Bronchial epithelial cell (primary cell): ENCODE measurements around the gene ARHGEF10L. TPM values are rescaled to one million over a fixed set of nuclear protein-coding genes. Genes with fewer than 3 reads are reported as not detected.

Source experiments
- DNase-seq: peaks from one replicate; pipeline ENCODE4 v3.0.0-alpha.2; 2010; ENCODE audit warnings: low read depth
- FAIRE-seq: peaks from 2 replicates; lab custom pipeline; 2011; peaks lifted over from hg19 to GRCh38; lab: Jason Lieb, UNC
- H3K27me3 ChIP-seq: 2 replicates; pipeline ENCODE4 v1.5.1; 2011; ENCODE audit warnings: low read length; ENCODE audit not compliant: control insufficient read depth, insufficient read depth
- H3K36me3 ChIP-seq: 2 replicates; pipeline ENCODE4 v1.5.1; 2011; ENCODE audit warnings: low read length; ENCODE audit not compliant: control insufficient read depth, insufficient read depth
- H3K4me3 ChIP-seq: 2 replicates; pipeline ENCODE4 v1.5.1; 2011; ENCODE audit warnings: mild to moderate bottlenecking, low read depth, low read length, control low read depth
- CTCF ChIP-seq: IDR thresholded peaks from 2 replicates; pipeline ENCODE4 v1.5.1; 2011; ENCODE audit warnings: mild to moderate bottlenecking, moderate library complexity, low read length, control low read depth, inconsistent platforms; ENCODE audit not compliant: insufficient read depth, severe bottlenecking
- total RNA-seq: library from RNA; depleted of rRNA; stranded (reverse); fragments of >200 nt; gene quantifications from 2 replicates; pipeline ENCODE4 v1.2.1, GENCODE V29; 2014

ARHGEF10L gene
- total RNA-seq, 1 donor from 2014 or later = 6.3 TPM

- no peak for FAIRE-seq
- Histone ChIP-seq H3K36me3 (no peaks in the 10 kb centered on the region), H3K4me3 (no peak overlapping the region), H3K27me3 (no peaks in the 10 kb centered on the region)
- no peak for DNase-seq
- TF ChIP-seq CTCF = no peak
Observed at GRCh38 chr1:17675744-17676143, 136.2 kb downstream of the ARHGEF10L start.

DNA sequence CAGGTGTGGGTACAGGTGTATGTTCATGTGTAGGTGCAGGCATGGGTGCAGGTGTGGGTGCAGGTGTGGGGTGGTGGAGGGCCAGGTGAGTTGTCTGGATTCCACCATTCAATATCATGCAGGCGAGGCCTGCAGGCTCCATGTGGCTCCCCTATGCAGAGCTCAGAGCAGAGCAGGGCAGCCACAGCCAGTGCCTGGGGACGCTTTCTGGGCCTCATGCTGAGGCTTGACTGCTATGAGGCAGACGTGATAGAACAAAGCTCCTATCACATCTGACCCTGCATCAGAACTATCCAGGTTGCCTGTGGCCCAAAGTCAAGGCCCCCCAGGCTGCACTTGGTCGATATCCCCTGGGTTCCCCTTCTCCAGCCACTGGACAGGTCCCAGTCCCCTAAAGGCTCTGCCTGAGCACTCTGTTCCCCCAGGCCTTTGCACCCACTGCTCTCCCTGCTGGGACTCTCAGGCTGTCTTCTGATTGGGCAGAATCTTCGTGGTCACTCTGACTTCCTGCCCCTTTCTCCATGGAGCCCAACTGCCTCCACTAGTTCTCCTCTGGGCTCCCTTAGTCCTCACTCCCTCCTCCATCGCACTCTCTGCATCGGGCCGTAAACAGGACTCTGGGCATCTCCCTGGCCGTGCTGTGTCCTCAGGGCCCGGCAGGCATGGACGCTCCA, 137.0 kb downstream of the ARHGEF10L start:
- no peak overlapping the region for H3K4me3 ChIP-seq
- no peaks in the 10 kb centered on the region for H3K27me3 ChIP-seq
- no peak for TF ChIP-seq CTCF
- no peaks in the 10 kb centered on the region for H3K36me3 ChIP-seq
- DNase-seq = no peak
- no peak for FAIRE-seq

GRCh38 chr1:17678011-17678410, 138.5 kb downstream of the ARHGEF10L start:
- Histone ChIP-seq H3K36me3 (no peaks in the 10 kb centered on the region), H3K27me3 (no peaks in the 10 kb centered on the region), H3K4me3 (no peak overlapping the region)
- FAIRE-seq (no peak), DNase-seq (no peak)
- no peak for TF ChIP-seq CTCF

DNA sequence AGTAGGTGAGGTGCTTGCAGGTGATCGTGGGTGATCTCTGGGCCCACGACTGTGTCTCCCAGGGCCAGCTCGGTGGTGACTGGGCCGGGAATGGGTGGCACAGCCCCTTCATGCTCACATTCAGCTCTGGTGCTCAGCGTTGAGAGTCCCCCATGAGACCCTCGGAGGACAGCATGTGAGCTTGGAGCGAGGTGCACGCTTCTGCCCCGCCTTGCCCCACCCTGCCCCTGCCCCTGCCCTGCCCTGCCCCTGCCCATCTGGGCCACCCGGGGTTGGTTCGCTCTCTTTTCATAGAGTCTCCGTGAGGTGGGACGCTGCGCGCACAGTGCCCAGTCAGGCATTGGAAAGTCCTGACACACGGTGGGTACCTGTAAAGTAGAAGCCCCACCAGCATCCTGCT, 140.4 kb downstream of the ARHGEF10L start:
- Histone ChIP-seq H3K36me3 (no peaks in the 10 kb centered on the region), H3K27me3 (no peaks in the 10 kb centered on the region), H3K4me3 (no peak overlapping the region)
- TF ChIP-seq CTCF = no peak
- FAIRE-seq (no peak), DNase-seq (no peak)

DNA sequence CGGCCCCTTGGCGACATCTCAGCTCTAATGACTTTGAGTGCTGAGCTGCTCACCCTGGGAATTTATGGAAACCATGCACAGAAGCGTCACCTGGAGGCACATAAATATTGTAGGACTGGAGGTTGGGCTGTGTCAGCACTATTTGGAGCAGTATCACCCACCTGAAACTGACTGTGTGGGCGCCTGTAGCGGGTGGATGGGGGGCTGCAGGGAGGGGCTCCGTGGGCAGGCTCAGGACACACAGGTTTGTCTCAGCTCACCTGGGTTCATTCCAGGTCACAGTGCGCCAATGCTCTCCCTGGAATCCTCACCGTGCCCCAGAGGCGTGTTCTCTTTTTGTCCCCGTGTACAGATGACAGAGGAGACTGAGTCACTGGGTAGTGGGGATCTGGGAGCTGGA, 140.8 kb downstream of the ARHGEF10L start:
- DNase-seq (no peak), FAIRE-seq (no peak)
- TF ChIP-seq CTCF = no peak
- H3K36me3 ChIP-seq = no peaks in the 10 kb centered on the region
- no peak overlapping the region for H3K4me3 ChIP-seq
- no peaks in the 10 kb centered on the region for H3K27me3 ChIP-seq

GRCh38 chr1:17682400-17682799, 142.9 kb downstream of the ARHGEF10L start:
- DNase-seq (no peak), FAIRE-seq (peak; percentile 13)
- no peaks in the 10 kb centered on the region for H3K36me3 ChIP-seq
- no peak for TF ChIP-seq CTCF
- no peak overlapping the region for H3K4me3 ChIP-seq
- H3K27me3 ChIP-seq = no peaks in the 10 kb centered on the region
